Measurements from ENCODE around the gene PLEKHM3. TPM values are rescaled to one million over a fixed set of nuclear protein-coding genes. Genes with fewer than 3 reads are reported as not detected.

The PLEKHM3 gene
- total and polyA plus RNA-seq, 2 donors (not counting 3 experiments of a cell fraction or from before 2014, with no cell fraction given): 3.1 to 9.1 TPM

- Histone ChIP-seq H3K9me1 (replicated peaks; ENCODE audit: control insufficient read depth, extremely low read depth, insufficient read depth, low read length) (no peaks in the 10 kb centered on the region), H3K4me3 (replicated peaks in 1 of 3; ENCODE audit: insufficient read depth in 1 of 3, low read depth in 1 of 3, low read length in 3 of 3) (no peak overlapping the region), H4K20me1 (replicated peaks; ENCODE audit: control insufficient read depth, extremely low read depth, insufficient read depth, low read length) (no peaks in the 10 kb centered on the region), H3K79me2 (ENCODE audit: control insufficient read depth, insufficient read depth, low read length) (no peaks in the 10 kb centered on the region), H3K9ac (replicated peaks; ENCODE audit: extremely low read depth, insufficient read depth, low read length) (no peak overlapping the region), H3K4me2 (ENCODE audit: insufficient read depth, low read length) (no peak overlapping the region), H3K27ac (ENCODE audit: insufficient read depth, low read depth, low read length) (no peak overlapping the region), H3K36me3 (ENCODE audit: control insufficient read depth in 2 of 2, extremely low read depth in 1 of 2, insufficient read depth in 2 of 2, low read length in 2 of 2) (no peaks in the 10 kb centered on the region), H3K9me3 (replicated peaks; ENCODE audit: control insufficient read depth, insufficient read depth, low read length) (no peaks in the 10 kb centered on the region), H3K27me3 (ENCODE audit: control insufficient read depth in 2 of 2, insufficient read depth in 2 of 2, low read length in 2 of 2) (no peaks in the 10 kb centered on the region), H3K4me1 (ENCODE audit: control insufficient read depth, extremely low read depth, insufficient read depth, low read length) (no peaks in the 10 kb centered on the region), H2AFZ (ENCODE audit: low read depth, low read length) (no peak overlapping the region)
- DNase-seq (ENCODE audit: low read depth, low spot score): no peak
- CTCF ChIA-PET: interaction anchor here (1.3 to 2.3 kb wide), 3 partner anchors 10 to 14 kb away, joined by 4 to 7 read pairs (median 4); no protein-coding TSS in a partner anchor
- intact Hi-C loops (cut with micrococcal nuclease) (no loop called here), dilution Hi-C loops (cut with MboI; ENCODE audit: extremely low pct_ligation_motif_present, low sequenced_read_pairs) (no loop called here)
- POLR2A ChIA-PET: interaction anchor here (0.6 to 0.7 kb wide), 2 partner anchors 124 to 214 kb away, joined by 4 read pairs; partner anchors contain the start of gene CCNYL1
- TF ChIP-seq POLR2AphosphoS5 (IDR thresholded peaks at IDR 0.05; ENCODE audit: insufficient read depth, low read depth, low read length): no peak
- no peak for TF ChIP-seq POLR2A (IDR thresholded peaks at IDR 0.05; ENCODE audit: low read depth, low read length)
- TF ChIP-seq GATA2 (IDR thresholded peaks at IDR 0.05; ENCODE audit: insufficient read depth, insufficient read length, low read depth, low read length): no peak
- TF ChIP-seq FOS (IDR thresholded peaks at IDR 0.05; ENCODE audit: borderline replicate concordance, insufficient read depth, low read length): no peak
- no peak for TF ChIP-seq EZH2 (IDR thresholded peaks at IDR 0.05; ENCODE audit: borderline replicate concordance, low read depth, low read length, severe bottlenecking)
- TF ChIP-seq MYC (IDR thresholded peaks at IDR 0.05; ENCODE audit: low read depth, low read length): no peak
- no peak for TF ChIP-seq MAX (IDR thresholded peaks at IDR 0.05; ENCODE audit: insufficient read depth, insufficient read length)
- no peak for TF ChIP-seq JUN (IDR thresholded peaks at IDR 0.05; ENCODE audit: borderline replicate concordance, insufficient read depth, insufficient read length, low read depth)
- TF ChIP-seq CTCF (IDR thresholded peaks at IDR 0.05; ENCODE audit: extremely low read depth in 1 of 2, insufficient read depth in 1 of 2, low read depth in 1 of 2, low read length in 2 of 2): no peak
- no peak for FAIRE-seq
- no TSS peak for BruUV-seq (replicated peaks)
Measured at GRCh38 chr2:207835805-207836204, 189.5 kb downstream of the PLEKHM3 start.
